Neuronal stem cell (in vitro differentiated cells): ENCODE results near the gene SUGT1.

Source experiments
- DNase-seq: peaks from one replicate; pipeline ENCODE4 v3.0.0-alpha.2; 2013; ENCODE audit warnings: low spot score
- H2AFZ ChIP-seq: one replicate; pipeline ENCODE4 v1.6.1; 2013; ENCODE audit warnings: mild to moderate bottlenecking, low read length, inconsistent platforms
- H2AK5ac ChIP-seq: 2 replicates; pipeline ENCODE4 v1.6.1; 2013; ENCODE audit warnings: low read depth, mild to moderate bottlenecking, inconsistent platforms, low read length, moderate library complexity, mixed read lengths
- H2BK120ac ChIP-seq: 2 replicates; pipeline ENCODE4 v1.6.1; 2013; ENCODE audit warnings: low read depth, mild to moderate bottlenecking, inconsistent platforms, low read length, moderate library complexity, mixed read lengths
- H2BK12ac ChIP-seq: one replicate; pipeline ENCODE4 v1.6.1; 2013; ENCODE audit warnings: low read length, inconsistent platforms
- H2BK15ac ChIP-seq: 2 replicates; pipeline ENCODE4 v1.6.1; 2013; ENCODE audit warnings: mild to moderate bottlenecking, low read length, inconsistent platforms, mixed read lengths
- H2BK5ac ChIP-seq: one replicate; pipeline ENCODE4 v1.6.1; 2013; ENCODE audit warnings: inconsistent platforms, mild to moderate bottlenecking, low read length, moderate library complexity
- H3K14ac ChIP-seq: one replicate; pipeline ENCODE4 v1.6.1; 2013; ENCODE audit warnings: low read length, inconsistent platforms
- H3K18ac ChIP-seq: 2 replicates; pipeline ENCODE4 v1.6.1; 2013; ENCODE audit warnings: low read length, inconsistent platforms
- H3K23ac ChIP-seq: 2 replicates; pipeline ENCODE4 v1.6.1; 2013; ENCODE audit warnings: low read depth, mild to moderate bottlenecking, mixed read lengths, low read length, inconsistent platforms; ENCODE audit not compliant: poor library complexity
- H3K27ac ChIP-seq: replicated peaks from 3 replicates; pipeline ENCODE4 v1.5.1; 2013; ENCODE audit warnings: low read length, inconsistent platforms
- H3K27me3 ChIP-seq, 3 experiments: 2 replicates each; pipeline ENCODE4 v1.6.1; 2013; ENCODE audit warnings: low read length in 3 of 3, mild to moderate bottlenecking in 2 of 3, inconsistent platforms in 1 of 3, low read depth in 1 of 3, mixed read lengths in 1 of 3, moderate library complexity in 1 of 3; ENCODE audit not compliant: control insufficient read depth in 3 of 3, insufficient read depth in 3 of 3
- H3K36me3 ChIP-seq, 2 donors: replicated peaks in 1 of 2; 2 replicates each; pipeline ENCODE4 v1.6.1; 2013; ENCODE audit warnings: low read length in 2 of 2; ENCODE audit not compliant: control insufficient read depth in 2 of 2, insufficient read depth in 2 of 2
- H3K4ac ChIP-seq: 2 replicates; pipeline ENCODE4 v1.6.1; 2013; ENCODE audit warnings: inconsistent platforms, mild to moderate bottlenecking, low read length, moderate library complexity
- H3K4me1 ChIP-seq, 2 donors: 1 replicate in 1 of 2; 2 replicates in 1 of 2; pipeline ENCODE4 v1.6.1; 2013; ENCODE audit warnings: low read length in 2 of 2, low read depth in 1 of 2; ENCODE audit not compliant: control insufficient read depth in 2 of 2, insufficient read depth in 1 of 2
- H3K4me2 ChIP-seq: one replicate; pipeline ENCODE4 v1.6.1; 2013; ENCODE audit warnings: mild to moderate bottlenecking, low read length, inconsistent platforms; ENCODE audit not compliant: insufficient read depth, poor library complexity, severe bottlenecking
- H3K4me3 ChIP-seq, 2 donors: 2 replicates each; pipeline ENCODE4 v1.5.1; 2013; ENCODE audit warnings: low read length in 2 of 2, mild to moderate bottlenecking in 2 of 2, inconsistent platforms in 1 of 2, moderate library complexity in 1 of 2
- H3K79me1 ChIP-seq: one replicate; pipeline ENCODE4 v1.6.1; 2013; ENCODE audit warnings: low read depth, mild to moderate bottlenecking, inconsistent platforms, low read length, moderate library complexity
- H3K9ac ChIP-seq: one replicate; pipeline ENCODE4 v1.6.1; 2013; ENCODE audit warnings: mild to moderate bottlenecking, low read depth, low read length, inconsistent platforms; ENCODE audit not compliant: poor library complexity
- H3K9me3 ChIP-seq, 2 donors: replicated peaks in 1 of 2; 2 replicates each; pipeline versions ENCODE3 to v1.6.1; 2013; ENCODE audit warnings: low read length in 2 of 2, mild to moderate bottlenecking in 2 of 2, inconsistent platforms in 1 of 2, low read depth in 1 of 2, mixed read lengths in 1 of 2, moderate library complexity in 1 of 2; ENCODE audit not compliant: control insufficient read depth in 2 of 2, insufficient read depth in 1 of 2
- H4K8ac ChIP-seq: one replicate; pipeline ENCODE4 v1.6.1; 2013; ENCODE audit warnings: low read depth, mild to moderate bottlenecking, inconsistent platforms, low read length, moderate library complexity
- H4K91ac ChIP-seq: one replicate; pipeline ENCODE4 v1.6.1; 2013; ENCODE audit warnings: low read length, low read depth, mild to moderate bottlenecking, inconsistent platforms; ENCODE audit not compliant: poor library complexity
- WGBS, 2 donors: extraction: QIAGEN DNeasy Blood & Tissue Kit; methylation state at CpG; one replicate each; pipeline ENCODE4 v1.1.7; 2013; ENCODE audit warnings: missing lambda C conversion rate in 2 of 2, mixed read lengths in 1 of 2; ENCODE audit not compliant: insufficient read length in 2 of 2, insufficient replicate concordance in 1 of 2; ENCODE audit errors: extremely low coverage in 2 of 2; 5-methylcytosine and 5-hydroxymethylcytosine counted together

Gene SUGT1

GRCh38 chr13:52743569-52743968 is 90.9 kb downstream of the SUGT1 start:
- no peaks in the 10 kb centered on the region for H3K9me3 ChIP-seq
- H3K27me3 ChIP-seq: peaks cover 0 to 28% (median 8%) of the 10 kb centered on the region in 3 experiments
- H3K79me1 ChIP-seq: no peaks in the 10 kb centered on the region
- H2BK12ac ChIP-seq: no peak overlapping the region
- no peak overlapping the region for H2AK5ac ChIP-seq
- no peak for DNase-seq
- no peak overlapping the region for H3K9ac ChIP-seq
- H3K18ac ChIP-seq: no peak overlapping the region
- no peak overlapping the region for H3K27ac ChIP-seq
- no peak overlapping the region for H3K4me2 ChIP-seq
- no peak overlapping the region for H3K23ac ChIP-seq
- no peak overlapping the region for H2BK120ac ChIP-seq
- H3K4ac ChIP-seq: no peak overlapping the region
- H4K8ac ChIP-seq: no peak overlapping the region
- no peak overlapping the region for H3K14ac ChIP-seq
- H4K91ac ChIP-seq: no peak overlapping the region
- no CpG with 5 or more reads among the region's 1 CpG for WGBS, 2 donors
- H2BK5ac ChIP-seq: no peak overlapping the region
- H2BK15ac ChIP-seq: no peak overlapping the region
- no peaks in the 10 kb centered on the region for H3K36me3 ChIP-seq
- peaks cover 5 to 8% of the 10 kb centered on the region in 2 donors for H3K4me1 ChIP-seq
- no peak overlapping the region for H3K4me3 ChIP-seq
- H2AFZ ChIP-seq: no peak overlapping the region

DNA sequence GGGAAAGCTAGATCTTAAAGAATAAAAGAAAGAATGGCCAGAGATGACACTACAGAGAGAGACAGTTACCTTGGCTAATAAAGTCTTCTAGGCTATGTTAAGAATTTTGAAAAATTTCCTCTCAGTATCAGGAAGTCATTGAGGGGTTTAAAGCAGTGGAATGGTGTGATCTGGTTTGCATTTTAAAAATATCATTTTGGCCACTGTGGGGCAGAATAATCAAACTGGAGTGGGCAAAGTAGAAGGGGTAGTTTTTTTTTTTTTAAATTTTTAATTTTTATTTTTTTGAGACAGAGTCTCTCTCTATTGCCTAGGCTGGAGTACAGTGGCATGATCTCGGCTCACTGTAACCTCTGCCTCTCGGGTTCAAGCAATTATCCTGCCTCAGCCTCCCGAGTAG is 91.4 kb downstream of the SUGT1 start:
- Histone ChIP-seq H3K4me3 (no peak overlapping the region), H2AK5ac (no peak overlapping the region), H3K14ac (no peak overlapping the region), H2BK15ac (no peak overlapping the region), H4K91ac (no peak overlapping the region), H3K9me3 (no peaks in the 10 kb centered on the region), H3K27ac (no peak overlapping the region), H3K27me3 (peaks cover 0 to 29% (median 7%) of the 10 kb centered on the region in 3 experiments), H2BK5ac (no peak overlapping the region), H3K36me3 (no peaks in the 10 kb centered on the region), H2BK12ac (no peak overlapping the region), H3K4me1 (peaks cover 5 to 7% of the 10 kb centered on the region in 2 donors), H3K79me1 (no peaks in the 10 kb centered on the region), H3K4ac (no peak overlapping the region), H3K9ac (no peak overlapping the region), H3K4me2 (no peak overlapping the region), H3K23ac (no peak overlapping the region), H4K8ac (no peak overlapping the region), H3K18ac (no peak overlapping the region), H2AFZ (no peak overlapping the region), H2BK120ac (no peak overlapping the region)
- WGBS, 2 donors: no CpG with 5 or more reads among the region's 3 CpGs
- no peak for DNase-seq

- no peak overlapping the region for H2BK5ac ChIP-seq
- peaks cover 0 to 22% (median 2%) of the 10 kb centered on the region in 3 experiments for H3K27me3 ChIP-seq
- H3K27ac ChIP-seq: no peak overlapping the region
- no CpG with 5 or more reads among the region's 6 CpGs for WGBS, 2 donors
- no peak overlapping the region for H2BK12ac ChIP-seq
- no peak overlapping the region for H3K4ac ChIP-seq
- DNase-seq: no peak
- no peaks in the 10 kb centered on the region for H3K79me1 ChIP-seq
- H3K23ac ChIP-seq: no peak overlapping the region
- H3K4me2 ChIP-seq: no peak overlapping the region
- H3K9me3 ChIP-seq: no peaks in the 10 kb centered on the region
- no peak overlapping the region for H2AFZ ChIP-seq
- H3K4me1 ChIP-seq: peaks cover 2 to 3% of the 10 kb centered on the region in 2 donors
- H4K91ac ChIP-seq: no peak overlapping the region
- no peaks in the 10 kb centered on the region for H3K36me3 ChIP-seq
- no peak overlapping the region for H3K14ac ChIP-seq
- H3K9ac ChIP-seq: no peak overlapping the region
- H4K8ac ChIP-seq: no peak overlapping the region
- no peak overlapping the region for H2AK5ac ChIP-seq
- no peak overlapping the region for H2BK15ac ChIP-seq
- no peak overlapping the region for H3K18ac ChIP-seq
- H2BK120ac ChIP-seq: no peak overlapping the region
- H3K4me3 ChIP-seq: no peak overlapping the region
These were observed 92.3 kb downstream of the SUGT1 start for GRCh38 chr13:52744842-52745375.

DNA sequence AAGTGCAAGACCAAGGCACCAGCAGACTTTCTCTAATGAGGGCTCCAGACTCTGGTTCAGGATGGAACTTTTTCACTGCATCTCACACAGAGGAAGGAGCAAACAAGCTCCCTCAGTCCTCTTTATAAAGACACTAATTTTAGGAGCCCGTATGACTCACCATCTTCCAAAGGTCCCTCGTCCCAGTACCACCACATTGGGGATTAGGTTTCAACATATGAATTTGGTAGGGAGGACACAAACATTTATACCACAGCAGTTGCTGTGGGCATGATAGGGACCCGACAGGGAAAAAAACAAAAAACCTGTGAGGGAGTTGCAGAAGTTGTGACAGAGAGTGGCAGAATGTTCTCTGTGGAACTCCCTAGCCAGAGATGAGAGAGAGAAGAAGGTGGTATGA is 93.5 kb downstream of the SUGT1 start:
- Histone ChIP-seq H3K36me3 (no peaks in the 10 kb centered on the region), H3K4me3 (no peak overlapping the region), H3K27me3 (peaks cover 0 to 11% (median 0%) of the 10 kb centered on the region in 3 experiments), H3K18ac (no peak overlapping the region), H4K8ac (no peak overlapping the region), H3K27ac (no peak overlapping the region), H2BK5ac (no peak overlapping the region), H2AK5ac (no peak overlapping the region), H3K14ac (no peak overlapping the region), H3K9ac (no peak overlapping the region), H3K9me3 (no peaks in the 10 kb centered on the region), H2BK12ac (no peak overlapping the region), H3K79me1 (no peaks in the 10 kb centered on the region), H3K4me2 (no peak overlapping the region), H4K91ac (no peak overlapping the region), H3K4ac (no peak overlapping the region), H2BK15ac (no peak overlapping the region), H2BK120ac (no peak overlapping the region), H2AFZ (no peak overlapping the region), H3K23ac (no peak overlapping the region), H3K4me1 (no peaks in the 10 kb centered on the region)
- no CpG with 5 or more reads among the region's 3 CpGs for WGBS, 2 donors
- no peak for DNase-seq
